Effector CD4-positive, alpha-beta T cell (primary cell): ENCODE results near the gene ERAL1.
"Not testable (repeated sequence)": the region's sequence is repeated elsewhere in the genome, so short reads cannot be mapped to it uniquely, and the experiment has no call there.

Source experiments
- DNase-seq: peaks from one replicate; pipeline ENCODE4 v3.0.0-alpha.2; 2020

Gene ERAL1

GRCh38 chr17:28900986-28901726 is 46.3 kb downstream of the ERAL1 start:
- DNase-seq = no peak

- peak; percentile 41 for DNase-seq
These were observed 47.3 kb downstream of the ERAL1 start for GRCh38 chr17:28901866-28902818.

GRCh38 chr17:28902819-28903545 is 48.2 kb downstream of the ERAL1 start, which contains the start of gene DHRS13:
TSS of gene DHRS13 (minus strand) at chr17:28903079. CDS start at chr17:28902944, 135 bp downstream.
- DNase-seq = peak; percentile 94

GRCh38 chr17:28903546-28903841 is 48.7 kb downstream of the ERAL1 start:
- not testable (repeated sequence) for DNase-seq

GRCh38 chr17:28904800-28905199 is 50.0 kb downstream of the ERAL1 start:
- DNase-seq = no peak

- DNase-seq = no peak
These were observed 51.5 kb downstream of the ERAL1 start for GRCh38 chr17:28906276-28906675.

- DNase-seq = no peak
These were observed 52.1 kb downstream of the ERAL1 start for GRCh38 chr17:28906706-28907438.

GRCh38 chr17:28907709-28908475 is 53.1 kb downstream of the ERAL1 start:
- no peak for DNase-seq

GRCh38 chr17:28908640-28909167 is 53.9 kb downstream of the ERAL1 start:
- DNase-seq = no peak

GRCh38 chr17:28910534-28910933 is 55.7 kb downstream of the ERAL1 start:
- no peak for DNase-seq
